BE2C (cell line): Measurements from ENCODE around the gene NAV2.

Source experiments
- DNase-seq: peaks from one replicate; pipeline ENCODE4 v3.0.0-alpha.2; 2020
- H3K27me3 ChIP-seq: fragments of 250-450 bp; sonication (Bioruptor Pico); 2 replicates; pipeline ENCODE4 v1.5.1; 2020; ENCODE audit warnings: mild to moderate bottlenecking
- H3K36me3 ChIP-seq: fragments of 250-450 bp; sonication (Bioruptor Pico); 2 replicates; pipeline ENCODE4 v1.5.1; 2020; ENCODE audit warnings: mild to moderate bottlenecking
- H3K4me1 ChIP-seq: fragments of 250-450 bp; sonication (Bioruptor Pico); 2 replicates; pipeline ENCODE4 v1.5.1; 2020
- H3K4me3 ChIP-seq: 2 replicates; pipeline ENCODE4 v1.5.1; 2011; ENCODE audit warnings: low read depth, low read length
- H3K9me3 ChIP-seq: fragments of 250-450 bp; sonication (Bioruptor Pico); 2 replicates; pipeline ENCODE4 v1.5.1; 2020
- TF ChIP-seq, protein P1 (sequence below): IDR thresholded peaks from 2 replicates; pipeline ENCODE4 v1.5.1; 2012; ENCODE audit warnings: mild to moderate bottlenecking, low read depth, low read length

NAV2 gene

DNA sequence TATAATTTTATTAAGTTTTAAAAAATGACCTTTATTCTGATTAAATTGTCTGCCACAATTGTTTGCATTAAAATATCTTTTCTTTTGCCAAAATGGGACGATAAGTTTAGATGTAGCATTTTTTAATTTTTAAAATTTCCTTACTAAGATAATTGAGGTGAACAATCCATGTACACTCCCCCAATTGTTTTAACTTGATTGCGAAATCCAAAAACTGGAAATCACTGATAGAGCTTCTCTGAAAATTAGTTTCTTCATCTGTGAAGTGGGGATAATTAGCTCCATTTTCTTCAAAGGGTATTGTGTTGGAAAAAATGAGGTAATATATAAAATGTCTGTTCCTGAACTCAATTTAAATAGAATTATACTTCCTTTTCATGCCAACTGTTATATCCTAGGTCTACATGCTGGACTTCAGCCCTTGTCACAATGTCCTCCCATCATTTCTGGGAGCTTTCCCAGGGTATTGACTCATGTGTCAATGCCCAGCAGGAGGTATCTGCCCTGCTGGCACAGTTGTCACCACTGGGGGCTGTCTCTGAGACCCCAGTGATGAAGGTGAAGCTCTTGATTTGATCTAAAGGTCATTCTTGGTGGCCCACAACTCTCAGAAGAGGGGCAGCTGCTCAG is 28.7 kb upstream of the NAV2 start:
- Histone ChIP-seq H3K27me3 (no peaks in the 10 kb centered on the region), H3K4me3 (no peak overlapping the region), H3K36me3 (no peaks in the 10 kb centered on the region), H3K4me1 (no peaks in the 10 kb centered on the region), H3K9me3 (no peaks in the 10 kb centered on the region)
- TF ChIP-seq, protein P1, sequence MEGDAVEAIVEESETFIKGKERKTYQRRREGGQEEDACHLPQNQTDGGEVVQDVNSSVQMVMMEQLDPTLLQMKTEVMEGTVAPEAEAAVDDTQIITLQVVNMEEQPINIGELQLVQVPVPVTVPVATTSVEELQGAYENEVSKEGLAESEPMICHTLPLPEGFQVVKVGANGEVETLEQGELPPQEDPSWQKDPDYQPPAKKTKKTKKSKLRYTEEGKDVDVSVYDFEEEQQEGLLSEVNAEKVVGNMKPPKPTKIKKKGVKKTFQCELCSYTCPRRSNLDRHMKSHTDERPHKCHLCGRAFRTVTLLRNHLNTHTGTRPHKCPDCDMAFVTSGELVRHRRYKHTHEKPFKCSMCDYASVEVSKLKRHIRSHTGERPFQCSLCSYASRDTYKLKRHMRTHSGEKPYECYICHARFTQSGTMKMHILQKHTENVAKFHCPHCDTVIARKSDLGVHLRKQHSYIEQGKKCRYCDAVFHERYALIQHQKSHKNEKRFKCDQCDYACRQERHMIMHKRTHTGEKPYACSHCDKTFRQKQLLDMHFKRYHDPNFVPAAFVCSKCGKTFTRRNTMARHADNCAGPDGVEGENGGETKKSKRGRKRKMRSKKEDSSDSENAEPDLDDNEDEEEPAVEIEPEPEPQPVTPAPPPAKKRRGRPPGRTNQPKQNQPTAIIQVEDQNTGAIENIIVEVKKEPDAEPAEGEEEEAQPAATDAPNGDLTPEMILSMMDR: no peak
- no peak for DNase-seq

DNA sequence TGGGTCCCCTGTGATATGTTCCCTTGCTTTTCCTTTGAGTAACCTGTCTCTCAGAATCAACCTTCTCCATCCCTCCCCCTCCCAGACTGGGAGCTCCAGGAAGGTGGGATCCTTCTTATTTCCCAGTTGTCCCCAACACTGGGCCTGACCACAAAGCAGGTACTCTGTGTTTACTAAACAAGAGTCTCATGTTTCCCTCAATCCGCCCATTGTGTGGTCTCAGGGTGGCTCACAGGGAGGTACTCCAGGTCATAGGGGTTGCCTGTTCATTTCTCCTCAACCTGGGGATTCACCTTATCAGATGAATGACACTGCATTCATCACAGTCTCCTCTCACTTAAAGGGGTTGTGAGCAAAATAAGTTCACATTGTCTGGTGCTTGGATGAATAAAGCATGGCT is 26.4 kb upstream of the NAV2 start:
- Histone ChIP-seq H3K4me3 (no peak overlapping the region), H3K27me3 (no peaks in the 10 kb centered on the region), H3K4me1 (no peaks in the 10 kb centered on the region), H3K36me3 (no peaks in the 10 kb centered on the region), H3K9me3 (no peaks in the 10 kb centered on the region)
- no peak for DNase-seq
- TF ChIP-seq, protein P1: no peak

DNA sequence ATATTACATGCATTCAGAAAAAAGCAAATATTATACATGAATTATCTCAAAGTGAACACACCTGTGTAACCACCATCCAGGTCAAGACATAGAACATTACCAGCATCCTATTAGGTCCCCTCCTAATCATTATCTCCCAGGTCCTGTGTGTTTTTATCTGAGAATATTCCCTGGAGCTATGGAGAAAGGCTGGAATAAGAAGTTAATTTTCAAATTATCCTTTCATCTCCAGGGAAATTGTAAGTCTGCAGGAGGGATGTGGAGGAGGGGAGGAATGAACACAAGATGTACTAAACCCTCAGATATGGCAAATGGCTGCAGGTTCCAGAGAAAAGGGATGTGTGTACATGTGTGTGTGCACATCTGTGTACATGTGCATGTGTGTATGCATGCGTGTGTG is 25.2 kb upstream of the NAV2 start:
- Histone ChIP-seq H3K27me3 (no peaks in the 10 kb centered on the region), H3K4me3 (no peak overlapping the region), H3K36me3 (no peaks in the 10 kb centered on the region), H3K9me3 (no peaks in the 10 kb centered on the region), H3K4me1 (no peaks in the 10 kb centered on the region)
- no peak for DNase-seq
- TF ChIP-seq, protein P1: no peak

DNA sequence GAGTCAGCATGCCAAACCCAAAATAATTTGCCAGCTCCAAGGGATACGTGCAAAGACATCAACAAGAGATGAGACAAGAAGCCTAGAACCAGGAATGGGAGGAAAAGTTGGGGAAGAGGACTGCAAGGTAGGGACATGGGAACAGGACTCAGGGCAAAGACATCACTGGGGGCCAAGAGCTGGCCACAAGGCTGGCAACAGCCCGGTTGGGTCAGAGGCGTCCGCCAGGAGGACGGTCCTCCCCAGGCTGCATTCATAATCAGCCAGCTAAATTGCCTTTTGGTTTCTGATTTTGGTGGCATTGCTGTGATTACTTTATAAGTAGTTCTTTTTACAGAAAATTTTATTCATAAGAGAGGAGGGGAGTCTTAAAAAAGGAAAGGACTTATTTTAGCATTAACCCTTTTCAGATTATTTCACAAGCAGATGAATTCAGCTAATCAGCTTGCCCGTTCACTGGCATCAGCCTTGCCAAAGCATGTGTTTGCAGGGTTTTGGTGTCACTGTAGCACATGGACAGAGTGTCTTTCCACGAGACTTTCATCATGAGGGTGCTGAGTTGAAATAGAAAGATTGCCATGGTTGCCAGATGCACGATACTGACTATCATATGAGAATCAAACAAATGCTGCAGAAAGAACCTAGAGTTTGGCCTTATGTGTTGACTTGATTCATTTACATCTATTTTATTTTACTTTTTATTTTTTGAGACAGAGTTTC is 23.2 kb upstream of the NAV2 start:
- Histone ChIP-seq H3K27me3 (no peaks in the 10 kb centered on the region), H3K9me3 (no peaks in the 10 kb centered on the region), H3K36me3 (no peaks in the 10 kb centered on the region), H3K4me3 (no peak overlapping the region), H3K4me1 (no peaks in the 10 kb centered on the region)
- TF ChIP-seq, protein P1: no peak
- no peak for DNase-seq

DNA sequence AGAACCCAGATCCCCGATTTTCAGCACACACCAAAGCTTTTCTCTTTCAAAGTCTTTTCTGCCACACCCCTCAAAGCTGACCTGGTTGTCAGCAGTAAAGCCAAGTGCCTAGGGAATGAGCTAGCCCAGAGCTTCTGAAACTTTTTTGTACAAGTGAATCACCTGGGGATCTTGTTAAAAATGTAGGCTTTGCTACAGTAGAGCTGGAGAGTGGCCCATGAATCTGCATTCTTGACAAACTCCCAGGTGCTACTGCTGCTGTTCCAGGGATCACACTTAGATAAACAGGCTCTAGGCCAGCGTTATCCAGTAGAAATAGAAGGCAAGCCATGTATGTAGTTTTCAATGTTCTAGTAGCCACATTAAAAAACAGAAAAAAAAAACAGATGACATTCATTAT is 21.8 kb upstream of the NAV2 start:
- Histone ChIP-seq H3K36me3 (no peaks in the 10 kb centered on the region), H3K27me3 (no peaks in the 10 kb centered on the region), H3K4me3 (no peak overlapping the region), H3K4me1 (no peaks in the 10 kb centered on the region), H3K9me3 (no peaks in the 10 kb centered on the region)
- no peak for DNase-seq
- TF ChIP-seq, protein P1: no peak

DNA sequence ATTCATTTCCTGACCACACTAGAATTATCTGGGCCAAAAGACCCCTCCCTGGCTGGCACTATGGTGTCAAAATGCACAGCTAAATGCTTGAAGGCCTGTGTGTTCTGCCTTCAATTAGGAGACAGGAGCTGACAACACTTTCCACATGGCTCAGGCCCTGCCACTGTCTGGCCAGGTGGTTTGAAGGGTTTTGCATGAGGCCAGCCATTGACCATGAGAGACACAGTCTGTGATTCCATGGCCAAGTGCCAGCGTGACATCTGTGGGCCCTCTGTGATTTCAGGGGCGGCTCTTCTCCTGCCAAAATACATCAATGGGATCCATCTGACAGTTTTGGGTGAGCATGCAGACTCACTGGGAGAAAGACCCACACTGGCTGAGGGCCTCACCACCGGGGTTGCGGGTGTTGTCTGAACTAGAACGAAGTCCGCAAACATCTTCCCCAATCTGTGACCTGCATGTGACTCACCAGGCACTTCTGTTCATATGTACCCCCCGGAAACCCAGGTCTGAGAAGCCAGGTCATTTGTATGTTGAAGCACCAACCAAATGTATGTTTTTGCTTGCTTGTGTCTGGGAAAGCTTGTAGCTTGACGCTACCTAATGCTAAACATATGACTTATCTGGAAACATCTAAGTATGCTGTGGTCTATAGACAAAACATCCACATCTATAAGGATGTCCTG is 20.7 kb upstream of the NAV2 start:
- no peak overlapping the region for H3K4me3 ChIP-seq
- no peaks in the 10 kb centered on the region for H3K9me3 ChIP-seq
- H3K36me3 ChIP-seq: no peaks in the 10 kb centered on the region
- H3K4me1 ChIP-seq: no peaks in the 10 kb centered on the region
- H3K27me3 ChIP-seq: no peaks in the 10 kb centered on the region
- TF ChIP-seq, protein P1: no peak
- no peak for DNase-seq
